GM18868 (cell line): ENCODE results near the gene TPM1.

Experiments used
- ATAC-seq: cut with Tn5 transposase; IDR thresholded peaks from one replicate; pipeline ENCODE4 v1.9.1; 2021; ENCODE audit warnings: mild to moderate bottlenecking, moderate library complexity; ENCODE audit not compliant: unreplicated experiment

TPM1 gene

GRCh38 chr15:63073497-63074172 lies 31.1 kb downstream of the TPM1 start:
- no peak for ATAC-seq

GRCh38 chr15:63075015-63075983 lies 32.8 kb downstream of the TPM1 start:
- no peak for ATAC-seq

GRCh38 chr15:63075984-63076713 lies 33.6 kb downstream of the TPM1 start:
- no peak for ATAC-seq

GRCh38 chr15:63076714-63077046 lies 34.1 kb downstream of the TPM1 start:
- no peak for ATAC-seq

- no peak for ATAC-seq
Observed at GRCh38 chr15:63077952-63078351, 35.4 kb downstream of the TPM1 start.

- no peak for ATAC-seq
Observed at GRCh38 chr15:63079947-63080626, 37.5 kb downstream of the TPM1 start.

GRCh38 chr15:63080634-63081250 lies 38.2 kb downstream of the TPM1 start:
- no peak for ATAC-seq

- no peak for ATAC-seq
Observed at GRCh38 chr15:63082366-63082765, 39.8 kb downstream of the TPM1 start.

- no peak for ATAC-seq
Observed at GRCh38 chr15:63083044-63083443, 40.5 kb downstream of the TPM1 start.

- ATAC-seq: no peak
Observed at GRCh38 chr15:63083541-63083940, 41.0 kb downstream of the TPM1 start.

GRCh38 chr15:63084806-63085205 lies 42.3 kb downstream of the TPM1 start:
- ATAC-seq: no peak

- ATAC-seq: no peak
Observed at GRCh38 chr15:63085289-63085688, 42.7 kb downstream of the TPM1 start.

GRCh38 chr15:63086271-63086670 lies 43.7 kb downstream of the TPM1 start:
- no peak for ATAC-seq

GRCh38 chr15:63086947-63087346 lies 44.4 kb downstream of the TPM1 start:
- ATAC-seq: no peak

GRCh38 chr15:63088533-63089245 lies 46.1 kb downstream of the TPM1 start:
- no peak for ATAC-seq

GRCh38 chr15:63089260-63090043 lies 46.9 kb downstream of the TPM1 start:
- no peak for ATAC-seq

- no peak for ATAC-seq
Observed at GRCh38 chr15:63090472-63090871, 47.9 kb downstream of the TPM1 start.

GRCh38 chr15:63090887-63091286 lies 48.3 kb downstream of the TPM1 start:
- no peak for ATAC-seq
